IPS DF 19.7 (cell line): ENCODE data around the gene DOCK7.

Source experiments
- DNase-seq: peaks from one replicate; pipeline ENCODE4 v3.0.0-alpha.2; 2013; ENCODE audit warnings: low read depth, low spot score

DOCK7 gene

DNA sequence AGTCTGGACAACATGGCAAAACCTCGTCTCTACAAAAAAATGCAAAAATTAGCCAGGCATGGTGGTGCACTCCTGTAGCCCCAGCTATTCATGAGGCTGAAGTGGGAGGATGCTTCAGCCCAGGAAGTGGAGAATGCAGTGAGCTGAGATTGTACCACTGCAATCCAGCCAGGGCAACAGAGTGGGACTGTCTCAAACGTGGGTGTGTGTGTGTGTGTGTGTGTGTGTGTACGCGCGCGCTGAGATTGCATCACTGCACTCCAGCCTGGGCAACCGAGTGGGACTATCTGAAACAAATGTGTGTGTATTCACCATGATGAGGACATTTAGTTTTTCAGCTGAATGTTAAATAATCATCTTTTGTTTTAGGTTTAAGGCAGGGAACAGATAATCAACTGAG lies 230.2 kb downstream of the DOCK7 start:
- no peak for DNase-seq

DNA sequence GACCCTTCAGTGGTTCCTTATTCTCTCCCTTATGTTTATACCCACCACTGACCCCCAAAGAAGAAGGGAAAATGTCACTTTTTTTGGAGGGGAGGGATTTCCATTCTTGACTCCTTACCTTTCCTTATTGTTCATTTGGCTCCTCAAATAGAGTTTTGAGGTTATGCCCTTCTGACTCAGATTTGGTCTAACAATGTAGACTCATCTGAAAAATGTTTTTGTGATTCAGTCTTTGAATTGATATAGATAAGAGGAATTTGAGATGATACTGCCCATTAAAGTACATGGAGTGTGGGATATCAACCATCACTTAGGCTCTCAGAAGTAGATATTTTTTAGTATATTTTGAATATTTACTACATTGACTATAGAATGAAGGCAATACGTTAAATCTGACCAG lies 235.2 kb downstream of the DOCK7 start:
- DNase-seq, result no peak

DNA sequence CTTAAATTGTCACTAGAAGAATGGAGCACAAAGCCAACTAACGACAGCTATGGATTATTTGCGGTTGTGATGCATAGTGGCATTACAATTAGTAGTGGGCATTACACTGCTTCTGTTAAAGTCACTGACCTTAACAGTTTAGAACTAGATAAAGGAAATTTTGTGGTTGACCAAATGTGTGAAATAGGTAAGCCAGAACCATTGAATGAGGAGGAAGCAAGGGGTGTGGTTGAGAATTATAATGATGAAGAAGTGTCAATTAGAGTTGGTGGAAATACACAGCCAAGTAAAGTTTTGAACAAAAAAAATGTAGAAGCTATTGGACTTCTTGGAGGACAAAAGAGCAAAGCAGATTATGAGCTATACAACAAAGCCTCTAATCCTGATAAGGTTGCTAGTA lies 237.9 kb downstream of the DOCK7 start:
- DNase-seq, result no peak

DNA sequence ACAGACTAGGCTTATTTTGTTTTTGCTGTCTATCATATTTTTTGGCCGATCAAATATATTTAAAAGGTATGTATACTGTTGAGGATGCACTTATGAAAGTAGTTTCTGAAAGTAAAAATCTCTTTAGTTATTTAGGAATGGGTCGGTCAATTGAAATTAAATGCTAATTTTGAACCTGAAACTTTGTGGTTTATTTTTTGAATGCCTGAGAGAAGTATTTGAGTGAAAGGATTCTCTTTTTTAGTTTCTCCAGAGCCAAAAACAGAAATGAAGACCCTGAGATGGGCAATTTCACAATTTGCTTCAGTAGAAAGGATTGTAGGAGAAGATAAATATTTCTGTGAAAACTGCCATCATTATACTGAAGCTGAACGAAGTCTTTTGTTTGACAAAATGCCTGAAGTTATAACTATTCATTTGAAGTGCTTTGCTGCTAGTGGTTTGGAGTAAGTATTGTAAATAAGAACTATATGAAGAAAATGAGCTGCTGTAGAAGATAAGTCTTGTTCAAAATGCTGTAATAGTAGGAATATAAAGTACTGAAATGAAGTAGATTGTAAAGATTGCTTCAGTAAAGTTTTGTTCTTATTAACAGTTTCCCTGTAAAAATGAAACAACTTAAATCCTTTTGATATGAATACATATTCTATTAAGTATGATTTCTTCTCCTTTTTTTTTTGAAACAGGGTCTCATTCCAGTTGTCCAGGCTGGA lies 239.8 kb downstream of the DOCK7 start:
- DNase-seq, result no peak

DNA sequence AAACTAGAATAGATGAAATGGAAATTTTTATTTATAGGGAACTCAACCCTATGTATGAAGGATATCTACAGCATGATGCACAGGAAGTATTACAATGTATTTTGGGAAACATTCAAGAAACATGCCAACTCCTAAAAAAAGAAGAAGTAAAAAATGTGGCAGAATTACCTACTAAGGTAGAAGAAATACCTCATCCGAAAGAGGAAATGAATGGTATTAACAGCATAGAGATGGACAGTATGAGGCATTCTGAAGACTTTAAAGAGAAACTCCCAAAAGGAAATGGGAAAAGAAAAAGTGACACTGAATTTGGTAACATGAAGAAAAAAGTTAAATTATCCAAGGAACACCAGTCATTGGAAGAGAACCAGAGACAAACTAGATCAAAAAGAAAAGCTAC lies 243.5 kb downstream of the DOCK7 start:
- no peak for DNase-seq

DNA sequence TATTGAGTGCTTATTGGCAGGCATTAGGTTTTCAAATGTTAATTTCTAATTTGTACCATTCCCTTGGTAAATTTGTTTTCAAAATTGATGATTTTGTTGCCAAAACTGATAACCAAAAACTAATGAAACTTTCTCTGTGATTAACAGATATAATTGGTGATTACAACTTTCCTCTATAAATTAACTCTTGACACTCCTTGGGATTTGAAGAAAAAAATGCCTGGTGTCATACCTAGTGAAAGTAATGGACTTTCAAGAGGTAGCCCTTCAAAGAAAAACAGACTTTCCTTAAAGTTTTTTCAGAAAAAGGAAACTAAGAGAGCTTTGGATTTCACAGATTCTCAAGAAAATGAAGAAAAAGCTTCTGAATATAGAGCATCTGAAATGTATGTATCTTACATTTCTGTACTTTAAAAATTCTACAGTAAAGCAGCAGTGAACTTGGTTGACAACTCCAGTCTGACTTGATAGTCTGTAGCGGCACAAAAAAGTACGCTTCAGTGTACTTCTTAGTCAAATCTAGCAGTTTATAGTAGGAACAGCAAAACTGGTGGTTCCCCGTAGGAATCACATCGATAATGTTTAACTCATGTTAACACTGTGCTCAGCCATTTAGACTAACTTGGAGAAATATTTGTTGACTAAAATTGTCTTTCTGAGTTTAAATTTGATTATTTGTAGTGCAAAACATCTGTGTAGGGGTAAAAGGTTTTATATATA lies 248.4 kb downstream of the DOCK7 start:
- no peak for DNase-seq

DNA sequence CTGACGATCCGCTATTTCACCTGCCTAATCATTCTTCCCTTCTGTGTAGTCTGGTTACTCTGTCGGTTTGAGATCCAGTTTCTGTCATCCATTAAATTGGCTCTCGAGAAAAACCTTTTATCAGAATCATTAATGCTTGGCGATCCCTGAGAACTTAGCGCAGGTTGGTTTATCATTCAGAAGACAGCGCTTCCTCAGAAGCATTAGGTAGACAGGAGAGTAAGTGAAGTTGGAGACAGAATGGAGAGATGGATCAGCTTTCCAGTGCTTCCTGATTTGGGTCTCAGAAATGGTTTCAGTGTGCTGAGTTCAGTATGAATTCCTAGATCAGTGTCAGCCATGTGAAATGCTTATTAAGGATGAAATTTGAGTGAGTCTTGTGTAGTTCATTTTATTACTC lies 250.0 kb downstream of the DOCK7 start:
- DNase-seq, result no peak

DNA sequence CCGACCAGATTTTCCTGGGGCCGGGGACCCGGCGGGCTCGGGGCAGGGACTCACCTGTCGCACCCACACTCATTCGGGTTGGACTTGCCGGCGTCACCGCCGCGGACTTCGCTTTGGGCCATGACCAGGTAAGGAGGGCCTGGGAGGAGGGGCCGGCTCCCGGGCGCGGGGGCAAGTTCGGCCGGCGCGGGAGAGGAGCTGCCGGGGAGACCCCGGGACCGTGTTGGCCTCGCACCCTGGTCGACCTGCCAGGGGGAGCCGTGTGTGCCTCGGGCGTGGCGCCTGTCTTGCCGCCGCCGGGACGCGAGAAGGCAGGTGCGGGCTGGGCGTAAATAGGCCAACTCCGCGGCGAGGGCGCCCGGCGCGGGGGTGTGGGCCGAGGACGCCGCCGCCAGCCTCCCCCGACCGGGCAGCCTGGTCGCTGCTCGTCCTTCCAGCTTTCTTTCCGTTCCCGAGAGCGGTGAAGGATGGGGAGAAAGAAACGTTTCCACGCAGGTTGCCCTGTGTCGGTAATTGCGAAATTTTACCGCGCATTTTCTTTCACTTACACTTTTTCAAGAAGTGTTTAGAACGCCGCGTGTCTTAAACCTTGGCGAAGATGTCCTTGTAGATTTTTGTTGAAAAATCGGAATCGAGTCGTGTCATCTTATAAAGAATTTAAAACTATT lies 250.8 kb downstream of the DOCK7 start:
- DNase-seq, result no peak

DNA sequence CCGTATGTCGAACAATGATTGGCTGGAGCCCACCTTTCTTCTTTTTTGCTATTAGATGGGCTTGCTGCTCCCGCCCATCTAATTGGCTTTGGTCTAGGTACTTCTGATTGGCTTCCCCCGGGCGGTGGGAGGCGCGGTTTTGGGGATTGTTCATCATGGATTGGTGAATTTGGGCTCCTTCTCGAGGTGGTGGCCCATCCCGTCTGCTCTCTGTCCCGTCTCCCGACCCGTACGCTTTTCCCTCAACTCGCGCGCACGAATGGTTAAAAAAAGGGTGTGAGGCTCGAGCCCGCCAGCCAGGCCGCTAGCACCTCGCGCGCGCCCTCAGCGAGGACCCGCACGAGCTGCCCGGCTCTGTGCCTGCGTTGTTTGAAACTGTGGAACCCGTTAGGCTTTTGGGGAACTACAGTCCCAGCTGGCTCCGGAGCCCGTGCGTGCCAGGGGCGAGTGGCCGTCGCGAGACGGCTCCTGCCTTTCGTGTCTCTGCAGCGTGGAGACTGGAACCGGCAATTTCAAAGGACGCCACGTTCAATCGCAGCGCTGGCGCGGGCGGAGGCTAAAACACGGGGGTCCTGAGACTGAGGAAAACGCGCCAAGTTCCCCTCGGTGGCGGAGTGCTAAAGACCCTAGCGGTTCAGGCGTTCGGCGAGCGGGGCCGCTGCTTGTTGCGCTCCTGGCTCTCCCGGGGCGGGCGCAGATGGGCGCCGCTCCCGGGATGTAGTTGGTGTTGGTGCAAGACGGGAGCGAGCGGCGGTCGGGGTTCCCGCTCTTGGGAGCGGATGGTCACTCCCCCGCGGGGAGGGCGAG lies 251.5 kb downstream of the DOCK7 start, which contains the start of gene USP1:
Gene USP1, plus strand, starts transcription at position 584 of the 807 bp plus-strand sequence. CDS start 2,819 bp downstream, outside the sequence.
- peak; percentile 99 for DNase-seq

DNA sequence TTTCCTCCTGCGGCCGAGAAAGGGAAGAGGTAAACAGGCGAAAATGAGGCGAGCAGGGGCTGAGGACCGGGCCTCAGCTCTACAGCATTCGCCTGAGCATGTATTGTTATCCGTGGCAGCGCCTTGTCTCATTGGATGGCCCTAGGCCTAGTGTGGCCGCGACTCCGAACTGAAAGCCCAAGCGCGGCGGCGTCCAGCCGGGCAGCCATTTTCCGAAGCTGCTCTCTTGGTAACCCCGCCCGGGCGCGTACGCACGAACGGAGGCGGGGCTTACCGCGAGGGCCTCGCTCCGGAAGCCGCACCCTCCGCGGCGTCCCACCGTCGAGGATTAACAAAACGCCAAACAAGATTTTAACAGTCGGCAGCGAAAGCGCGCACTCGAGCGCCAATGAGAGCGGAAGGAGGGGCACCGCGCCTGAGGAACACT lies 252.1 kb downstream of the DOCK7 start:
- DNase-seq, result no peak

DNA sequence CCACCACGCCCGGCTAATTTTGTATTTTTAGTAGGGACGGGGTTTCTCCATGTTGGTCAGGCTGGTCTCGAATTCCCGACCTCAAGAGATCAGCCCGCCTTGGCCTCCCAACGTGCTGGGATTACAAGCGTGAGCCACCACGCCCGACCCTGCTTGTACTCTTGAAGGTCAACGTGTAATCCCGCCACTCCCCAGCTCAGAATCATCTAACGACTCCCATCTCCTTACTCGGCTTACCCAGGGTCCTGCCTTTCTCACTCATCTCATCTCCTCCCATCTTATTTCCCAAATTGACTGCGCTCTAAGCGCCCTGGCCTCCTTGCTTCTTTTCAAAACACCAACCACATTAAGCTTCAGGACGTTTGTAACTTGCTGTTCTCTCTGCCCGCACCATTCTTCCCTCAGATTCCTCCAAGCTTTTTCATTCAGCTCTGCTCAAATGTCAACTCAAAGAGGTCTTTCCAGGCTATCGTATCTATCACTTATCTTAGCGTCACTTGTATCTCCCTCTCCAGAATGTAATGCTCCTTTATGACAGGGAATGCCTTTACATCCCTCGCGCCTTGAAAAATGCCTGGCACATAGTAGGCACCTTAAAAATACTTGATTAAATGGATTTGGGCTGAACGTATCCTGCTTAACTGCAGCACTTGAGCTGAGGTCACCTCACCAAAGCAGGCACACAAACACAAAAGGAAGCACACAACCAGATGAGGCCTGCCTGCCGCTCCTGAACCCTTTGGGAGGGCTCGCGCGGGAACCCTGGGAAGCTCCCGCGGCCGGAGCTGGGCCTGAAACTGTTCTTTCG lies 252.8 kb downstream of the DOCK7 start:
- no peak for DNase-seq

DNA sequence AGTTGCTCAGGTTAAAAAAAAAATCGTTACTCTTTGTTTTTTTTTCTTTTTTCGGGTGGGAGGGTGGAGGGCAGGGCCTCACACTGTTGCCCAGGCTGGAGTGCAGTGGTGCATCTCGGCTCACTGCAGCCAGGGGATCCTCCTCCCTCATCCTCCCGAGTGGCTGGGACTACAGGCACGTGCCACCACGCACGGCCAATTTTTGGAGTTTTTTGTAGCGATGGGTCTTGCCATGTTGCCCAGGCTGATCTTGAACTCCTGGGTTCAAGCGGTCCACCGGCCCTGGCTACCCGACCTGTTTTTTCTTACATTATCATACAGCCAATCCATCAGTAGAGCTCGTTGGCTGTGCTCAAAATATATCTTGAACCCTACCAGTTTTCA lies 253.6 kb downstream of the DOCK7 start:
- no peak for DNase-seq

DNA sequence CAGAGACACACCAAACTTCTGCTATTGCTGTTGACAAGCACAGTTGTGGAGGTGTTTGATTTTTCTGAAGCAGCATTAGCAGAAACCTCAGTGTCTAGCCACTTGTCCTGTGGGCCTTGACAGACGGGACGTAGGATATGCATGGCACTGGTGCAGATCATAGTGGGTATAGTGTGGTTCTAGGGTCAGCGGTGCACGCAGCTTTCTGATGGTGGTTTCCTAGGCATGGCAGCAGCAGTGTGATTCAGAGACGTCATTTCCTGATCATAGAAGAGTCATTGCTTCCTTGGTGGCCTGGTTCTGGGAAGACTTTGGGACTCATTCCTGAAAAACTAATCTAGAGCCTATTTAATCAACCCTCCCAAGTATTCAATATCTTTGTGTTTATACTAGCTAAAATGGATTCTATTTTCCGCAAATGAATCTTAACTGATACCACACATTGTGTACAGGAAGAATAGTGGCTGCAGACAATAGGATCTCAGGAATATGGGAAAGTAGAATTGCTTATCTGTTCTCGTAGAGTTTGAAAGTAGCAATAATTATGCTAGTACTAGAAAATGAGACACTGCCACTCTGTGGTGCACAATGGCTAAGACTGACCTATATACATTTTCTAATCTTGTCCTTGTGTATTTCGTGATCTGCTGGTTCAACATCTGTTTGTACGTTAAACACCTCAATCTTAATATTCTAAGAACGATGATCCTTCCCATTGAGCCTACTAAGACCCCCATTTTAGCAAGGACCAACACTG lies 254.1 kb downstream of the DOCK7 start:
- no peak for DNase-seq

DNA sequence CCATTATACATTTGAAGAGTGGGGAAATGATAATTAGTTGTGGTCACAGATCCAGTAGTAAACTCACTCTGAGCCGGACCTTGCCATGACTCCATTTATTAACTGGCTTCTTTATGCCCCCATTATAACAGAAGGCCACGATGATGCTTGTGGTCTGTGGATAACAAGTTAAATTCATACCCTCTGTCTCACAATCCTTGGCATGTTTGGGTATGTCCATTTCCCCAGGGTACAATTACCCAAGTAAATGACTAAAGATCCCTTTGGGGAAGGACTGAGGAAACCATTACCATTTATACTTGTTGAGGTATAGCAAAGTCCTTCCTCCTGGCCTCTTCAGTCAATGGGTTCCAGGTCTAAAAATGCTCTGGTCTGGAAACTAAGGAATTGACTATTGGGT lies 258.6 kb downstream of the DOCK7 start:
- no peak for DNase-seq

DNA sequence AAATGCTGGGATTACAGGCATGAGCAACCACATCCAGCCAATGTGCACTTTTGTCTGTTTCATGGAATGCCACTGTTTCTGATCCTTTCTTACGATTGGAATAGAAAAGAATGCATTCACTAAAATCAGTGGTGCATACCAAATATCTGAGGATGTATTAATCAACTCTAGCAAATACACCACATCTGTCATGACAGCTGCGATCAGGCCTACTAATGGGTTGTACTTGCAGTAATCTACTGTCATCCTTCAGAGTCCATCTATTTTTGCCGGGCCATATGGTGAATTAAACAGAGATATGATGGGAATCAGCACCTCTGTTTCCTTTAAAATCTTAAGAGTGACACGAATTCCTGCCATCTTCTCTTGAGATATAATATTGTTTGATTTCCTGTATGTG lies 259.8 kb downstream of the DOCK7 start:
- no peak for DNase-seq

DNA sequence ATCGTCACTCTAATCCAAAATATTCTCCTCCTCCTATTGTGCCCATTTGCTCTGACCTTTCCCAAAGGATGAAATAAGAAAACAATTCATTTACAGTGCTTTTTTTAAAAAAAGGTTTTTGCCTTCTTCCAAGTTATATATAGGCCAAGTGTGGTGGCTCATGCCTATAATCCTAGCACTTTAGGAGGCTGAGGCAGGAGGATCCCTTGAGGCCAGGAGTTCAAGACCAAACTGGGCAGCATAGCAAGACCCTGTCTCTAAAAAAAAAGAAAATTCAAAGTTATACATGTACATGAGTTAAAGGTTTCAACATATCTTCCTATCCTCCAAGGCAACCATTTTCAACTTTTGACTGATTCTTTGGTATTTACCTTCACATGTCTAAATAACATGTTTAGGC lies 261.4 kb downstream of the DOCK7 start:
- DNase-seq, result no peak

DNA sequence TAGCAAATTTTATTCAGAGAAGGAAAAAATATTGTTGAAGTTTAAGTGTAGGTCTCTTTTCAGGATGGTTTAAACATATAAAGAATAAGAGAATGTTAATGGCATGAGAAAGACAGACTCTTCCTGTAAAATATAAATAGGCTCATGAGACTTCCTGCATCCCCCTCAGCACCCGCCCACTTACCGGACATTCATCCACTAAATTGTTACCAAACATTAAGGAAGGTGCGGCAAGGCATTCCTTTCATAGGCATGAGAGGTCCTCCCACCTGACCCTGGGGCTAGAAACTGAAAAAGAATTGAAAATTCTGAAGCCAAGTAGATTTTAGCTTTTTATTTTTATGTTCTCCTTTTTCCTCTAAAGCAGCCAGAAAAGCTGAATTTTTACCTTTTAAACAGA lies 261.9 kb downstream of the DOCK7 start:
- no peak for DNase-seq

DNA sequence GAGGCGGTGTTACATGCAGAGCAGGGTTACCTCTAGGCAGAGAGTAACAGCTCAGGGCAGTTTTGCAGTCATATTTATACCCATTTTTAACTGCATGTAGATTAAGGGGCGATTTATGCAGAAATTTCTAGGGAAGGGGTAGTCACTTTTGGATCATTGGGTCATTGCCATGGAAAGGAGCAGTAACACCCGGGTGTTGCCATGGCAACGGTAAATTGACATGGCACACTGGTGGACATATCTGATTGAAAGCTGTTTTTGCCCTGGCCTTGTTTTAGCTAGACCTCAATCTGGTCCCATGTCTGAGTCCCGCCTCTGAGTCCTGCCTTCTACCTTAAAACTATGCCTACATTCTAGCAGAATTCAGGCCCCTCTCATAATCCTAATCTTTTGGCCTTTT lies 263.1 kb downstream of the DOCK7 start:
- no peak for DNase-seq

DNA sequence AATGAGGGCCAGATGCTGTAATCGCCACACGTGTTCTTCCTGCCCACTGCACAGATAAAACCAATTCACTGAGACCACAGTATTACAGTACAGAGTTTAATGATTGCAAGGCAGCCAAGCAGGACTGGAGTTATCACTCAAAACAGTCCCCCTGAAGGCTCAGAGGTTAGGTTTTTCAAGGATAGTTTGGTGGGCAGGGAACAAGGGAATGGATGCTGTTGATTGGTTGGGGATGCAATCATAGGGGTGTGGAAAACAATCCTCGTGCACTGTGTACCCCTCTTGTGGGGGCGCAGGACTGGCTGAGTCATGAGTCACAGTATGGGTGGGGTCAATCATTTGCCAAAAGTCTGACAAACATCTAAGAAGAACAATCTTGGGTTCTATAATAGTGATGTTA lies 263.8 kb downstream of the DOCK7 start:
- DNase-seq, result no peak

DNA sequence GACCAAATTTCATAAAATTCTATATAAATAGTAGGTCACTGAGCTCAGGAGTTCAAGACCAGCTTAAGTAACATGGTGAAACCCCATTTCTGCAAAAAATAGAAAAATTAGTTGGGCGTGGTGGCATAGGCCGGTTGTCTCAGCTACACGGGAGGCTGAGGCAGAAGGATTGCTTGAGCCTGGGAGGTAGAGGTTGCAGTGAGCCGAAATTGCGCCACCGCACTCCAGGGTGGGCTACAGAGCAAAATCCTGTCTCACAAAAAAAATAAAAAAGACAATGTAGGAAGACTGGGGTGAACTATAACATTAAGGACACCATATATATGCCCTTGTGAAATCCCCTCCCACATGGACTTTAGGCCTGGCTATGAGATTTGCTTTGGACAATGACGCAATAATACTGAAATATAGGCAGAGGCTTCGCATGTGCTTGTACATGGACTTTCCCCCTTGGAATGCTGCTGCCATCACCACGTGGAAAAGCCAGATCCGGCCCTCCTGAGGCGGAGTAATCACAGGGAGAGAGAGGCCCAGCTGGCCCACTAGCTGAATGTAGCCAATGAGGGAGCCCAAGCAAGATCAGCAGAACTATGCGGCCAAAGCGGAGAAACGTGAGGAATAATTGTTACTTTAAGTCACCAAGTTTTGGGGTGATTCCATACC lies 264.5 kb downstream of the DOCK7 start:
- no peak for DNase-seq
